ENCODE measurements around the gene CFAP251. TPM values are rescaled to one million over a fixed set of nuclear protein-coding genes. Genes with fewer than 3 reads are reported as not detected.

The CFAP251 gene
- total and polyA plus RNA-seq, 5 donors: 0.54 to 0.91 (median 0.66) TPM

- ATAC-seq: peak; percentile 57 to 74
- H3K27ac ChIP-seq (ENCODE audit: low read length): peak overlapping the region; percentile 87
- no peaks in the 10 kb centered on the region for H3K27me3 ChIP-seq (ENCODE audit: control insufficient read depth, insufficient read depth)
- DNase-seq: peak in 2 of 3 donors; percentile 62 to 74
- no peak overlapping the region for H3K4me3 ChIP-seq (ENCODE audit: low read length)
- no peaks in the 10 kb centered on the region for H3K4me1 ChIP-seq (ENCODE audit: control insufficient read depth, insufficient read depth, low read length)
- H3K9me3 ChIP-seq (ENCODE audit: control insufficient read depth, low read length): no peaks in the 10 kb centered on the region
- intact Hi-C loops (cut with DNase I): no loop called here
- 24% methylated on average over 14 of the region's 14 CpGs for WGBS
Observed at GRCh38 chr12:122051231-122051876, 133.0 kb downstream of the CFAP251 start.

GRCh38 chr12:122052285-122052684 lies 133.9 kb downstream of the CFAP251 start:
- DNase-seq: no peak
- no peaks in the 10 kb centered on the region for H3K4me1 ChIP-seq (ENCODE audit: control insufficient read depth, insufficient read depth, low read length)
- H3K27me3 ChIP-seq (ENCODE audit: control insufficient read depth, insufficient read depth): no peaks in the 10 kb centered on the region
- no peak overlapping the region for H3K4me3 ChIP-seq (ENCODE audit: low read length)
- no peak overlapping the region for H3K27ac ChIP-seq (ENCODE audit: low read length)
- no peak for ATAC-seq
- intact Hi-C loops (cut with DNase I): no loop called here
- WGBS: 82% methylated on average over 2 of the region's 2 CpGs
- no peaks in the 10 kb centered on the region for H3K9me3 ChIP-seq (ENCODE audit: control insufficient read depth, low read length)

Other genes starting within 250 kb of the CFAP251 start
- gene MORN3, start 248.9 kb upstream of the CFAP251 start, total RNA-seq: under 1 TPM; 0.11 to 0.21 (median 0.17) TPM
- 0.38 TPM for gene MORN3, start 248.9 kb upstream of the CFAP251 start, polyA plus RNA-seq
- 1 to 10 TPM; 5.9 to 7.6 (median 7.1) TPM for gene TMEM120B, start 205.8 kb upstream of the CFAP251 start, total RNA-seq
- gene TMEM120B, start 205.8 kb upstream of the CFAP251 start, polyA plus RNA-seq: 5.8 TPM
- gene RHOF, start 124.9 kb upstream of the CFAP251 start, total RNA-seq: 10 to 100 TPM; 15.2 to 23.3 (median 22.0) TPM
- gene RHOF, start 124.9 kb upstream of the CFAP251 start, polyA plus RNA-seq: 11.2 TPM
- 10 to 100 TPM in 3 of 4 donors, 1 to 10 TPM in 1; 9.6 to 14.9 (median 13.0) TPM for gene SETD1B, start 114.6 kb upstream of the CFAP251 start, total RNA-seq
- 7.6 TPM for gene SETD1B, start 114.6 kb upstream of the CFAP251 start, polyA plus RNA-seq
- gene HPD, start 59.7 kb upstream of the CFAP251 start, total RNA-seq: 1 to 10 TPM; 1.3 to 5.1 (median 1.4) TPM
- 2.0 TPM for gene HPD, start 59.7 kb upstream of the CFAP251 start, polyA plus RNA-seq
- 10 to 100 TPM; 33.0 to 35.5 (median 34.0) TPM for gene PSMD9, start 29.8 kb upstream of the CFAP251 start, total RNA-seq
- gene PSMD9, start 29.8 kb upstream of the CFAP251 start, polyA plus RNA-seq: 46.8 TPM
- 10 to 100 TPM in 3 of 4 donors, 1 to 10 TPM in 1; 9.5 to 13.2 (median 11.8) TPM for gene BCL7A, start 103.3 kb downstream of the CFAP251 start, total RNA-seq
- 6.7 TPM for gene BCL7A, start 103.3 kb downstream of the CFAP251 start, polyA plus RNA-seq
- gene MLXIP, start 160.2 kb downstream of the CFAP251 start, total RNA-seq: 10 to 100 TPM; 28.8 to 36.0 (median 33.9) TPM
- gene MLXIP, start 160.2 kb downstream of the CFAP251 start, polyA plus RNA-seq: 26.4 TPM